ENCODE results near the gene FAM193B.

Gene FAM193B

DNA sequence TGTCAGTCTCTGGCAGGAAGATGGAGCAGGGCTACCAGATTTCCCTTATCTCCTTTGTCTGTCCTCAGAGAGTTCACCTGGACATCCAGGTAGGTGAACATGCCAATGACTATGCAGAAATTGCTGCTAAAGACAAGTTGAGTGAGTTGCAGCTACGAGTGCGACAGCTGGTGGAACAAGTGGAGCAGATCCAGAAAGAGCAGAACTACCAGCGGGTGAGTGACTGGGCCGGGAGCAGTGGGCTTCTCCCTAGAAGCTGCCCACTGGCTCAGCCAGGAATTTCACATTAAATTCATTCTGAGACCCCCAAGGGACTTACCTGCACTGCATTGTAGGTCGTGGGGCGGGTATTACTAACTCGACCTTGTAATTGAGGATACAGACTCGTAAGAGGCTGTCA lies 39.7 kb upstream of the FAM193B start:
- H3K18ac ChIP-seq (ENCODE audit: low read length): no peak overlapping the region
- no peak overlapping the region for H4K8ac ChIP-seq (ENCODE audit: low read depth, low read length)
- H2BK5ac ChIP-seq (ENCODE audit: low read depth, low read length, poor library complexity): no peak overlapping the region
- H3K4me3 ChIP-seq (ENCODE audit: low read depth, low read length): no peak overlapping the region
- H3K23ac ChIP-seq (ENCODE audit: low read length): no peak overlapping the region
- H2AFZ ChIP-seq (ENCODE audit: insufficient read depth, low read length, poor library complexity): no peak overlapping the region
- H3K4ac ChIP-seq (ENCODE audit: low read depth, low read length): no peak overlapping the region
- H2AK5ac ChIP-seq (ENCODE audit: low read length): no peak overlapping the region
- H4K91ac ChIP-seq (ENCODE audit: low read depth, low read length): no peak overlapping the region
- no peak overlapping the region for H3K9ac ChIP-seq (ENCODE audit: low read length)
- H3K79me2 ChIP-seq (ENCODE audit: control insufficient read depth, insufficient read depth, low read length, poor library complexity): peaks cover 6% of the 10 kb centered on the region
- H3K14ac ChIP-seq (ENCODE audit: low read length): no peak overlapping the region
- peaks cover 34 to 35% of the 10 kb centered on the region in 2 experiments for H3K36me3 ChIP-seq (ENCODE audit: control insufficient read depth in 1 of 2, insufficient read depth in 2 of 2, low read length in 2 of 2)
- H3K9me3 ChIP-seq (ENCODE audit: insufficient read depth, low read depth, low read length): no peaks in the 10 kb centered on the region
- H3K27ac ChIP-seq (ENCODE audit: low read depth, low read length): no peak overlapping the region
- peaks cover 0 to 2% of the 10 kb centered on the region in 2 experiments for H3K4me1 ChIP-seq (ENCODE audit: control insufficient read depth in 1 of 2, insufficient read depth in 2 of 2, low read length in 2 of 2)
- no peak overlapping the region for H2BK12ac ChIP-seq (ENCODE audit: low read length)
- peaks cover 5% of the 10 kb centered on the region for H3K79me1 ChIP-seq (ENCODE audit: low read length)
- H3K27me3 ChIP-seq (ENCODE audit: insufficient read depth, low read length): no peaks in the 10 kb centered on the region
- DNase-seq: no peak
- no peak overlapping the region for H4K12ac ChIP-seq (ENCODE audit: low read depth, low read length)
- H2BK120ac ChIP-seq (ENCODE audit: insufficient read depth, low read length, poor library complexity): no peak overlapping the region
- WGBS (ENCODE audit: extremely low coverage, insufficient coverage, insufficient read length): no CpG with 5 or more reads among the region's 8 CpGs
- H3K4me2 ChIP-seq (ENCODE audit: low read length): no peak overlapping the region

DNA sequence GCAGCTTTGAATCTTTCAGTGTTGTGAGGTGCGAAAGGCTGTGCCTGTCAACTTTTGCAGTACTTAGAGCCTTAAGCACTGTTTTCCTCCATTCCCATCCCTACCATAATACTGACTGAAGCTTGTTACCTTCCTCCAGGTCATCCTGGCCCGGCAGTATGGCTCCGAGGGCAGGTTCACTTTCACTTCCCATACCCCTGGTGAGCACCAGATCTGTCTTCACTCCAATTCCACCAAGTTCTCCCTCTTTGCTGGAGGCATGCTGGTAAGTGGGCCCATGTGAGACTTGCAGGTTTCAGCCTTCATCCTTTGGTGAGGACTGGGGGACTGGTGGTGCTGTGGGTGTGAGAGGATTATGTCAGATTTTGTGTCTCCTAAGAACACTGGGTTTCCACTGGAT lies 39.1 kb upstream of the FAM193B start:
- no peak overlapping the region for H3K14ac ChIP-seq (ENCODE audit: low read length)
- no peak overlapping the region for H3K18ac ChIP-seq (ENCODE audit: low read length)
- H4K12ac ChIP-seq (ENCODE audit: low read depth, low read length): no peak overlapping the region
- no peak overlapping the region for H2BK12ac ChIP-seq (ENCODE audit: low read length)
- H3K79me2 ChIP-seq (ENCODE audit: control insufficient read depth, insufficient read depth, low read length, poor library complexity): peaks cover 6% of the 10 kb centered on the region
- H2AFZ ChIP-seq (ENCODE audit: insufficient read depth, low read length, poor library complexity): no peak overlapping the region
- no CpG with 5 or more reads among the region's 3 CpGs for WGBS (ENCODE audit: extremely low coverage, insufficient coverage, insufficient read length)
- no peak overlapping the region for H2BK5ac ChIP-seq (ENCODE audit: low read depth, low read length, poor library complexity)
- H3K79me1 ChIP-seq (ENCODE audit: low read length): peaks cover 5% of the 10 kb centered on the region
- no peak for DNase-seq
- H4K91ac ChIP-seq (ENCODE audit: low read depth, low read length): no peak overlapping the region
- H3K4me2 ChIP-seq (ENCODE audit: low read length): peak overlapping the region; percentile 78
- H3K4me3 ChIP-seq (ENCODE audit: low read depth, low read length): peak overlapping the region; percentile 51
- no peak overlapping the region for H3K9ac ChIP-seq (ENCODE audit: low read length)
- H3K27me3 ChIP-seq (ENCODE audit: insufficient read depth, low read length): no peaks in the 10 kb centered on the region
- no peak overlapping the region for H3K23ac ChIP-seq (ENCODE audit: low read length)
- H3K9me3 ChIP-seq (ENCODE audit: insufficient read depth, low read depth, low read length): no peaks in the 10 kb centered on the region
- H2BK120ac ChIP-seq (ENCODE audit: insufficient read depth, low read length, poor library complexity): no peak overlapping the region
- H4K8ac ChIP-seq (ENCODE audit: low read depth, low read length): no peak overlapping the region
- peaks cover 34 to 35% of the 10 kb centered on the region in 2 experiments for H3K36me3 ChIP-seq (ENCODE audit: control insufficient read depth in 1 of 2, insufficient read depth in 2 of 2, low read length in 2 of 2)
- H3K27ac ChIP-seq (ENCODE audit: low read depth, low read length): no peak overlapping the region
- no peak overlapping the region for H3K4ac ChIP-seq (ENCODE audit: low read depth, low read length)
- no peak overlapping the region for H2AK5ac ChIP-seq (ENCODE audit: low read length)
- no peaks in the 10 kb centered on the region for H3K4me1 ChIP-seq (ENCODE audit: control insufficient read depth in 1 of 2, insufficient read depth in 2 of 2, low read length in 2 of 2)

DNA sequence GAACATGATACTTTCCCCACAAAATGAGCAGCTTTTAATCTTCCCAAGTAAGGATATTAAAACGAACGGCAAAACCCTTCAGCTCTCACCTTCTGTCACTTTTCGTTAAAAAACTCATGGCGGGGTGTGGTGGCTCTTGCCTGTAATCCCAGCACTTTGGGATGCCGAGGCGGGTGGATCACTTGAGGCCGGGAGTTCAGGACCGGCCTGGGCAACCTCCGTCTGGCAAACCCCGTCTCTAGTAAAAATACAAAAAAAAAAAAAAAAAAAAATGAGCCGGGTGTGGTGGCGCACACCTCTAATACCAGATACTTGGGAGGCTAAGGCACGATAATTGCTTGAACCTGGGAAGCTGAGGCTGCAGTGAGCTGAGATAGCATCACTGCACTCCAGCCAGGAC lies 38.5 kb upstream of the FAM193B start:
- Histone ChIP-seq H3K9me3 (ENCODE audit: insufficient read depth, low read depth, low read length) (no peaks in the 10 kb centered on the region), H3K4me1 (ENCODE audit: control insufficient read depth in 1 of 2, insufficient read depth in 2 of 2, low read length in 2 of 2) (no peaks in the 10 kb centered on the region)

DNA sequence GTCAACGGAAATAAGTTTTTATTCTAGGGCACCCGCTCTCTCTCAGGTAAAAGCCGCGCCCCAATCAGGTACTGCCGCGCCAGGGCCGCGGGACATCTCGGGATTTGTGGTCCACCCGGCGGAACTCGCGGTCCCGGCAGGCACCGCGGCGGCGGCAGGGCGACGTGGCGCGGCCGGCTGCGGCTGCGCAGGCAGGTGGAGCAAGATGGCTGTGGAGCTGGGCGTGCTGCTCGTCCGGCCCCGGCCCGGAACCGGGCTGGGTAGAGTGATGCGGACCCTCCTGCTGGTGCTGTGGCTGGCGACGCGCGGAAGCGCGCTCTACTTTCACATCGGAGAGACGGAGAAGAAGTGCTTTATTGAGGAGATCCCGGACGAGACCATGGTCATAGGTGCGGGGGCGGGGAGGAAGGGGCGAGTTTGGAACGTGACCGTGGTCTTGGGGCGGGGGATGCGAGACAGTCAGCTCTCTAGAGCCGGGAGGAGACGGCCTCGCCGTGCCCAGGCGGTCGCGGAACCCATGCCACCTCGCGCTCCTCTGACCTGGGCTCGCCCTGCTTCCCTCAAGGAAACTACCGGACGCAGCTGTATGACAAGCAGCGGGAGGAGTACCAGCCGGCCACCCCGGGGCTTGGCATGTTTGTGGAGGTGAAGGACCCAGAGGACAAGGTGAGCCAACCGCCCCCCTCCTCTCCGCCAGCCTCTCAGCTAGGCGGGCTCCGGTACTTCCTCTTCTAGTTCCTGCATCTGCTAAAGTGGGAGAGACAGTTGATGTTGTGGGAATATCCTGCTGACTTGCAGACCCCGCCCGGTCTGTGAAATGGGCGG lies 37.9 kb upstream of the FAM193B start, which contains the start of gene TMED9:
TSS of gene TMED9 (plus strand) at position 194 of the 825 bp plus-strand sequence. CDS start at position 206, 12 bp downstream.
- WGBS (ENCODE audit: extremely low coverage, insufficient coverage, insufficient read length): no CpG with 5 or more reads among the region's 71 CpGs
- Histone ChIP-seq H3K36me3 (ENCODE audit: control insufficient read depth in 1 of 2, insufficient read depth in 2 of 2, low read length in 2 of 2) (peaks cover 34 to 35% of the 10 kb centered on the region in 2 experiments), H3K79me1 (ENCODE audit: low read length) (peaks cover 5% of the 10 kb centered on the region), H3K9ac (ENCODE audit: low read length) (peak within 1 kb of the TSS; percentile 99), H3K9me3 (ENCODE audit: insufficient read depth, low read depth, low read length) (no peaks in the 10 kb centered on the region), H3K4me2 (ENCODE audit: low read length) (peak within 1 kb of the TSS; percentile 78), H3K27me3 (ENCODE audit: insufficient read depth, low read length) (no peaks in the 10 kb centered on the region), H4K12ac (ENCODE audit: low read depth, low read length) (peak within 1 kb of the TSS; percentile 68), H3K4me3 (ENCODE audit: low read depth, low read length) (peak within 1 kb of the TSS; percentile 99), H3K23ac (ENCODE audit: low read length) (peak within 1 kb of the TSS; percentile 33), H2BK120ac (ENCODE audit: insufficient read depth, low read length, poor library complexity) (peak within 1 kb of the TSS; percentile 78), H2BK12ac (ENCODE audit: low read length) (no peak within 1 kb of the TSS), H3K14ac (ENCODE audit: low read length) (peak within 1 kb of the TSS; percentile 75), H3K27ac (ENCODE audit: low read depth, low read length) (peak within 1 kb of the TSS; percentile 35), H3K4ac (ENCODE audit: low read depth, low read length) (peak within 1 kb of the TSS; percentile 56), H2BK5ac (ENCODE audit: low read depth, low read length, poor library complexity) (peak within 1 kb of the TSS; percentile 64), H2AK5ac (ENCODE audit: low read length) (peak within 1 kb of the TSS; percentile 49), H3K4me1 (ENCODE audit: control insufficient read depth in 1 of 2, insufficient read depth in 2 of 2, low read length in 2 of 2) (no peaks in the 10 kb centered on the region), H3K18ac (ENCODE audit: low read length) (peak within 1 kb of the TSS; percentile 34), H2AFZ (ENCODE audit: insufficient read depth, low read length, poor library complexity) (peak within 1 kb of the TSS; percentile 85), H4K8ac (ENCODE audit: low read depth, low read length) (peak within 1 kb of the TSS; percentile 97), H4K91ac (ENCODE audit: low read depth, low read length) (peak within 1 kb of the TSS; percentile 85), H3K79me2 (ENCODE audit: control insufficient read depth, insufficient read depth, low read length, poor library complexity) (peaks cover 6% of the 10 kb centered on the region)
- DNase-seq: peak; percentile 90 to 93

More for the DNA sequence above, 38.5 kb upstream of the FAM193B start:
- no peak overlapping the region for H4K8ac ChIP-seq (ENCODE audit: low read depth, low read length)
- H4K12ac ChIP-seq (ENCODE audit: low read depth, low read length): no peak overlapping the region
- no CpG with 5 or more reads among the region's 13 CpGs for WGBS (ENCODE audit: extremely low coverage, insufficient coverage, insufficient read length)
- peak overlapping the region; percentile 78 for H3K4me2 ChIP-seq (ENCODE audit: low read length)
- H3K27me3 ChIP-seq (ENCODE audit: insufficient read depth, low read length): no peaks in the 10 kb centered on the region
- H2BK120ac ChIP-seq (ENCODE audit: insufficient read depth, low read length, poor library complexity): no peak overlapping the region
- no peak overlapping the region for H4K91ac ChIP-seq (ENCODE audit: low read depth, low read length)
- H3K79me1 ChIP-seq (ENCODE audit: low read length): peaks cover 5% of the 10 kb centered on the region
- peaks cover 34 to 35% of the 10 kb centered on the region in 2 experiments for H3K36me3 ChIP-seq (ENCODE audit: control insufficient read depth in 1 of 2, insufficient read depth in 2 of 2, low read length in 2 of 2)
- no peak overlapping the region for H3K27ac ChIP-seq (ENCODE audit: low read depth, low read length)
- DNase-seq: no peak
- H3K79me2 ChIP-seq (ENCODE audit: control insufficient read depth, insufficient read depth, low read length, poor library complexity): peaks cover 6% of the 10 kb centered on the region
- H2BK12ac ChIP-seq (ENCODE audit: low read length): no peak overlapping the region
- H2BK5ac ChIP-seq (ENCODE audit: low read depth, low read length, poor library complexity): no peak overlapping the region
- no peak overlapping the region for H2AK5ac ChIP-seq (ENCODE audit: low read length)
- H3K18ac ChIP-seq (ENCODE audit: low read length): no peak overlapping the region
- no peak overlapping the region for H3K9ac ChIP-seq (ENCODE audit: low read length)
- no peak overlapping the region for H3K23ac ChIP-seq (ENCODE audit: low read length)
- H3K4ac ChIP-seq (ENCODE audit: low read depth, low read length): peak overlapping the region; percentile 56
- H3K14ac ChIP-seq (ENCODE audit: low read length): no peak overlapping the region
- H2AFZ ChIP-seq (ENCODE audit: insufficient read depth, low read length, poor library complexity): no peak overlapping the region
- no peak overlapping the region for H3K4me3 ChIP-seq (ENCODE audit: low read depth, low read length)
